ENCODE results near the gene MCOLN3.

DNA sequence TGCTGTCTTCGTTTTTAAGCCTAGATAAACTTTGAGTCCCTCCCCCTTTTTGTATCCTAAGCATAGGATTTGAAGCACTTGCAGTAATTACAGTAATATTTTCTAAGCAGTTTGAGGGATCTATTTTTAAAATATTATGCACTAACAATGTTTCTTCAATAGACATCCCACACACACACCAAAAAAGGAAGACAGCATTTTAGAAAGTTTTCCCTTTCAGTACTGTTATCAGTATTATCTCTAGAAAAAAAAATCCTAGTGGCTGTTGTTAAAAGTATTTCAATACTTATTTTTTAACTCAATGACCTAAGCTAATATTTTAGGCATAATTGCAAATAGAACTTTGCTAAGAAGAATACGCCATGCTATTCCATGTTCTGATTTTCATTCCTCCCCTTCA lies 15.1 kb downstream of the MCOLN3 start:
- TF ChIP-seq, protein P1, sequence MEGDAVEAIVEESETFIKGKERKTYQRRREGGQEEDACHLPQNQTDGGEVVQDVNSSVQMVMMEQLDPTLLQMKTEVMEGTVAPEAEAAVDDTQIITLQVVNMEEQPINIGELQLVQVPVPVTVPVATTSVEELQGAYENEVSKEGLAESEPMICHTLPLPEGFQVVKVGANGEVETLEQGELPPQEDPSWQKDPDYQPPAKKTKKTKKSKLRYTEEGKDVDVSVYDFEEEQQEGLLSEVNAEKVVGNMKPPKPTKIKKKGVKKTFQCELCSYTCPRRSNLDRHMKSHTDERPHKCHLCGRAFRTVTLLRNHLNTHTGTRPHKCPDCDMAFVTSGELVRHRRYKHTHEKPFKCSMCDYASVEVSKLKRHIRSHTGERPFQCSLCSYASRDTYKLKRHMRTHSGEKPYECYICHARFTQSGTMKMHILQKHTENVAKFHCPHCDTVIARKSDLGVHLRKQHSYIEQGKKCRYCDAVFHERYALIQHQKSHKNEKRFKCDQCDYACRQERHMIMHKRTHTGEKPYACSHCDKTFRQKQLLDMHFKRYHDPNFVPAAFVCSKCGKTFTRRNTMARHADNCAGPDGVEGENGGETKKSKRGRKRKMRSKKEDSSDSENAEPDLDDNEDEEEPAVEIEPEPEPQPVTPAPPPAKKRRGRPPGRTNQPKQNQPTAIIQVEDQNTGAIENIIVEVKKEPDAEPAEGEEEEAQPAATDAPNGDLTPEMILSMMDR (IDR thresholded peaks at IDR 0.05): no peak
- no peak for TF ChIP-seq POLR2A (IDR thresholded peaks at IDR 0.05)
